DOHH2 (cell line): ENCODE data around the gene NFE2L3.

ENCODE experiments used
- EZH2phosphoT487 ChIP-seq: fragments of 200-600 bp; sonication (generic); IDR thresholded peaks from 2 replicates; pipeline ENCODE4 v1.6.1; 2017; ENCODE audit warnings: borderline replicate concordance, mild to moderate bottlenecking, antibody characterized with exemption, low read length, moderate library complexity, mixed read lengths
- TF ChIP-seq, protein P1 (sequence below): fragments of 200-600 bp; sonication (generic); IDR thresholded peaks from one replicate; pipeline ENCODE4 v1.5.1; 2014; ENCODE audit warnings: antibody characterized with exemption, mild to moderate bottlenecking, low read depth, low read length; ENCODE audit not compliant: poor library complexity, severe bottlenecking

DNA sequence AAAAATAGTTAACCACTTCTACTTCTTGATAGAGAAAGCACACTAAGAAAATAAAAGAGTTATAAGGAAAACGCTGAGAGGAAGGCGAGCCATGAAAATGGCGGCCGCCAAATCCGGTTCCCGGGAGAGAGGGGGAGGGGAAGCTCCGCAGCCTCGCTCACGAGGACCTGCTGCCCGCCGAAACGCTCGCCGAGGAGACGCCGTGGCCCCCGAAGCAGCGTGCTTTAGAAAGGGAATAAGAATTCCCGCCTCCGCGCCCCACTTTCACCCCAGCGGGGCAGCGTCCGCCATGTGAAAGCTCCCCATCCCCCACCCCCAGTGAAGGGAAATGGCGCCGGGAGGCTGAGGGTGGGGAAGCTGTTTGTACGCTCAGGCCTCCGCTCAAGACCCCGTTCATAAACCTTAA is 48.0 kb downstream of the NFE2L3 start:
- TF ChIP-seq, protein P1, sequence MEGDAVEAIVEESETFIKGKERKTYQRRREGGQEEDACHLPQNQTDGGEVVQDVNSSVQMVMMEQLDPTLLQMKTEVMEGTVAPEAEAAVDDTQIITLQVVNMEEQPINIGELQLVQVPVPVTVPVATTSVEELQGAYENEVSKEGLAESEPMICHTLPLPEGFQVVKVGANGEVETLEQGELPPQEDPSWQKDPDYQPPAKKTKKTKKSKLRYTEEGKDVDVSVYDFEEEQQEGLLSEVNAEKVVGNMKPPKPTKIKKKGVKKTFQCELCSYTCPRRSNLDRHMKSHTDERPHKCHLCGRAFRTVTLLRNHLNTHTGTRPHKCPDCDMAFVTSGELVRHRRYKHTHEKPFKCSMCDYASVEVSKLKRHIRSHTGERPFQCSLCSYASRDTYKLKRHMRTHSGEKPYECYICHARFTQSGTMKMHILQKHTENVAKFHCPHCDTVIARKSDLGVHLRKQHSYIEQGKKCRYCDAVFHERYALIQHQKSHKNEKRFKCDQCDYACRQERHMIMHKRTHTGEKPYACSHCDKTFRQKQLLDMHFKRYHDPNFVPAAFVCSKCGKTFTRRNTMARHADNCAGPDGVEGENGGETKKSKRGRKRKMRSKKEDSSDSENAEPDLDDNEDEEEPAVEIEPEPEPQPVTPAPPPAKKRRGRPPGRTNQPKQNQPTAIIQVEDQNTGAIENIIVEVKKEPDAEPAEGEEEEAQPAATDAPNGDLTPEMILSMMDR: peak; percentile 1
- TF ChIP-seq EZH2phosphoT487: no peak
